Liver (tissue), 9 donors: Measurements from ENCODE around the gene PKP4. TPM values are rescaled to one million over a fixed set of nuclear protein-coding genes. Genes with fewer than 3 reads are reported as not detected.

Source experiments
- DNase-seq: peaks from one replicate; pipeline ENCODE4 v3.0.0-alpha.2; 2017; ENCODE audit warnings: low spot score
- H3K27ac ChIP-seq, 2 donors: one replicate each; pipeline ENCODE4 v1.7.0; 2013; ENCODE audit warnings: inconsistent platforms in 2 of 2, low read length in 2 of 2, control low read depth in 1 of 2, low read depth in 1 of 2, mild to moderate bottlenecking in 1 of 2
- H3K27me3 ChIP-seq, 4 donors: one replicate each; pipeline versions ENCODE4 v1.6.1 to v1.7.0; 2013; ENCODE audit warnings: low read length in 3 of 4, inconsistent platforms in 1 of 4, mild to moderate bottlenecking in 1 of 4, moderate library complexity in 1 of 4; ENCODE audit not compliant: control insufficient read depth in 4 of 4, insufficient read depth in 4 of 4
- H3K36me3 ChIP-seq, 4 donors: one replicate each; pipeline versions ENCODE4 v1.6.1 to v1.7.0; 2013; ENCODE audit warnings: low read length in 3 of 4, mild to moderate bottlenecking in 3 of 4, low read depth in 1 of 4, moderate library complexity in 1 of 4; ENCODE audit not compliant: control insufficient read depth in 4 of 4, insufficient read depth in 3 of 4
- H3K4me1 ChIP-seq, 4 donors: one replicate each; pipeline versions ENCODE4 v1.6.1 to v1.7.0; 2013; ENCODE audit warnings: low read length in 3 of 4, mild to moderate bottlenecking in 3 of 4, moderate library complexity in 1 of 4; ENCODE audit not compliant: control insufficient read depth in 4 of 4, insufficient read depth in 4 of 4
- H3K4me3 ChIP-seq, 3 donors: one replicate each; pipeline versions ENCODE4 v1.6.1 to v1.7.0; 2013; ENCODE audit warnings: low read length in 3 of 3, control low read depth in 1 of 3, low read depth in 1 of 3, mild to moderate bottlenecking in 1 of 3
- H3K9ac ChIP-seq, 2 donors: one replicate each; pipeline ENCODE4 v1.7.0; 2013; ENCODE audit warnings: low read length in 2 of 2, mild to moderate bottlenecking in 2 of 2, moderate library complexity in 2 of 2, control low read depth in 1 of 2, low read depth in 1 of 2
- H3K9me3 ChIP-seq, 4 donors: one replicate each; pipeline versions ENCODE4 v1.6.1 to v1.7.0; 2013; ENCODE audit warnings: low read length in 3 of 4; ENCODE audit not compliant: control insufficient read depth in 4 of 4
- FOXA1 ChIP-seq: IDR thresholded peaks from 2 replicates; pipeline ENCODE4 v1.6.1; 2016; ENCODE audit warnings: antibody characterized with exemption
- FOXA2 ChIP-seq: IDR thresholded peaks from 2 replicates; pipeline ENCODE4 v1.6.1; 2016; ENCODE audit warnings: antibody characterized with exemption
- GABPA ChIP-seq, 2 donors: IDR thresholded peaks in 1 of 2; conservative IDR thresholded peaks in 1 of 2; 2 replicates each; pipeline ENCODE4 v1.6.1; 2016; ENCODE audit warnings: antibody characterized with exemption in 2 of 2, mild to moderate bottlenecking in 1 of 2, moderate library complexity in 1 of 2
- HNF4A ChIP-seq, 2 donors: conservative IDR thresholded peaks; 2 replicates each; pipeline ENCODE4 v1.6.1; 2016; ENCODE audit warnings: antibody characterized with exemption in 2 of 2, mild to moderate bottlenecking in 2 of 2
- JUND ChIP-seq, 2 donors: IDR thresholded peaks; 2 replicates each; pipeline ENCODE4 v1.6.1; 2016; ENCODE audit warnings: antibody characterized with exemption in 2 of 2
- NR2F2 ChIP-seq: IDR thresholded peaks from 2 replicates; pipeline ENCODE4 v1.6.1; 2016; ENCODE audit warnings: antibody characterized with exemption
- RAD21 ChIP-seq, 2 donors: IDR thresholded peaks; 2 replicates each; pipeline ENCODE4 v1.6.1; 2016; ENCODE audit warnings: antibody characterized with exemption in 2 of 2, mild to moderate bottlenecking in 2 of 2
- RXRA ChIP-seq, 2 donors: IDR thresholded peaks; 2 replicates each; pipeline ENCODE4 v1.6.1; 2017 to 2018; ENCODE audit warnings: antibody characterized with exemption in 2 of 2, mild to moderate bottlenecking in 1 of 2
- SP1 ChIP-seq: IDR thresholded peaks from 2 replicates; pipeline ENCODE4 v1.6.1; 2018; ENCODE audit warnings: antibody characterized with exemption, mild to moderate bottlenecking
- TAF1 ChIP-seq: conservative IDR thresholded peaks from 2 replicates; pipeline ENCODE4 v1.6.1; 2016; ENCODE audit warnings: antibody characterized with exemption, mild to moderate bottlenecking
- YY1 ChIP-seq: IDR thresholded peaks from 2 replicates; pipeline ENCODE4 v1.6.1; 2016; ENCODE audit warnings: antibody characterized with exemption, mild to moderate bottlenecking
- WGBS: extraction: QIAGEN DNeasy Blood & Tissue Kit; methylation state at CpG from one replicate; pipeline ENCODE4 v1.1.7; 2013; 5-methylcytosine and 5-hydroxymethylcytosine counted together
- polyA plus RNA-seq, 2 donors: library from polyadenylated mRNA; stranded (reverse) in 1 of 2; unstranded in 1 of 2; fragments of 200-250 nt in 1 of 2; fragments of >200 nt in 1 of 2; fragmentation: Nextera tagmentation in 1 of 2; extraction: Ambion mirVana in 1 of 2; gene quantifications; one replicate each; pipeline versions ENCODE4 v1.2.1 to v1.2.3, GENCODE V29; 2013 to 2015
- total RNA-seq, 2 donors: library from RNA; depleted of rRNA; stranded (reverse); fragments of >200 nt; gene quantifications; one replicate each; pipeline ENCODE4 v1.2.3, GENCODE V29; 2014
- TF ChIP-seq, protein P1 (sequence below): IDR thresholded peaks from 2 replicates; pipeline ENCODE4 v1.6.1; 2016; ENCODE audit warnings: antibody characterized with exemption
- TF ChIP-seq, protein P2 (sequence below): IDR thresholded peaks from 2 replicates; pipeline ENCODE4 v1.6.1; 2016; ENCODE audit warnings: antibody characterized with exemption
- TF ChIP-seq, protein P3 (sequence below): fragments of 150-350 bp; IDR thresholded peaks from 2 replicates; pipeline ENCODE4 v1.5.1; 2017; ENCODE audit warnings: improper control_type of control experiment, low read depth, low read length; ENCODE audit not compliant: missing input control
- TF ChIP-seq, protein P4 (sequence below): IDR thresholded peaks from 2 replicates; pipeline ENCODE4 v1.6.1; 2016; ENCODE audit warnings: antibody characterized with exemption, mild to moderate bottlenecking
- donor health status: healthy.
- donor health status: healthy.
- donor health status: healthy.
- donor health status: healthy.
- donor health status: healthy.

The PKP4 gene
- total and polyA plus RNA-seq, 4 donors = 7.7 to 33.8 (median 19.0) TPM

DNA sequence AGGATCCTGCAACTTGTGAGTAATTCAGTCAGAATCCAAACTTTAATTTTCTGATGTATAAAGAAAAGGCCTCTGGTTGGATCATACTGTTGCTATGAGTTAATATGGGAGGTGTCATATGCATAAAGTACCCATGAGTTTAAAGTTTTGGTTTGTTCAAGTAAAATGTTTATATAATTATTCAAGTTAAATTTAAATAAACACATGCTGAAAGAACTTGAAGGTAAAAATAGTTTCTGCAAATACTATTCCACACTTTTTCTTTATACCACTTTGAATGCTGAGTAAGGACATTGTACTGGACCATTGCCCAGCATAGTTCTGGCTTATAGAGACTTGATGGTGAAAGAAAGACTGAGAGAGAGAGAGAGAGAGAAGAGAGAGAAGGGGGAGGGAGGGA, 30.7 kb downstream of the PKP4 start:
- no peaks in the 10 kb centered on the region for H3K27me3 ChIP-seq
- no peak overlapping the region for H3K4me3 ChIP-seq
- no peak overlapping the region for H3K9ac ChIP-seq
- H3K27ac ChIP-seq = no peak overlapping the region
- no peaks in the 10 kb centered on the region for H3K36me3 ChIP-seq
- TF ChIP-seq YY1 = no peak
- TF ChIP-seq, protein P1, sequence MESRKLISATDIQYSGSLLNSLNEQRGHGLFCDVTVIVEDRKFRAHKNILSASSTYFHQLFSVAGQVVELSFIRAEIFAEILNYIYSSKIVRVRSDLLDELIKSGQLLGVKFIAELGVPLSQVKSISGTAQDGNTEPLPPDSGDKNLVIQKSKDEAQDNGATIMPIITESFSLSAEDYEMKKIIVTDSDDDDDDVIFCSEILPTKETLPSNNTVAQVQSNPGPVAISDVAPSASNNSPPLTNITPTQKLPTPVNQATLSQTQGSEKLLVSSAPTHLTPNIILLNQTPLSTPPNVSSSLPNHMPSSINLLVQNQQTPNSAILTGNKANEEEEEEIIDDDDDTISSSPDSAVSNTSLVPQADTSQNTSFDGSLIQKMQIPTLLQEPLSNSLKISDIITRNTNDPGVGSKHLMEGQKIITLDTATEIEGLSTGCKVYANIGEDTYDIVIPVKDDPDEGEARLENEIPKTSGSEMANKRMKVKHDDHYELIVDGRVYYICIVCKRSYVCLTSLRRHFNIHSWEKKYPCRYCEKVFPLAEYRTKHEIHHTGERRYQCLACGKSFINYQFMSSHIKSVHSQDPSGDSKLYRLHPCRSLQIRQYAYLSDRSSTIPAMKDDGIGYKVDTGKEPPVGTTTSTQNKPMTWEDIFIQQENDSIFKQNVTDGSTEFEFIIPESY = no peak
- peak in 1 of 2 donors; percentile 19 for TF ChIP-seq RAD21 (IDR thresholded peaks at IDR 0.05)
- no peak for TF ChIP-seq FOXA2
- no peaks in the 10 kb centered on the region for H3K9me3 ChIP-seq
- H3K4me1 ChIP-seq = peaks cover 0 to 5% (median 1%) of the 10 kb centered on the region in 4 donors
- no peak for DNase-seq

DNA sequence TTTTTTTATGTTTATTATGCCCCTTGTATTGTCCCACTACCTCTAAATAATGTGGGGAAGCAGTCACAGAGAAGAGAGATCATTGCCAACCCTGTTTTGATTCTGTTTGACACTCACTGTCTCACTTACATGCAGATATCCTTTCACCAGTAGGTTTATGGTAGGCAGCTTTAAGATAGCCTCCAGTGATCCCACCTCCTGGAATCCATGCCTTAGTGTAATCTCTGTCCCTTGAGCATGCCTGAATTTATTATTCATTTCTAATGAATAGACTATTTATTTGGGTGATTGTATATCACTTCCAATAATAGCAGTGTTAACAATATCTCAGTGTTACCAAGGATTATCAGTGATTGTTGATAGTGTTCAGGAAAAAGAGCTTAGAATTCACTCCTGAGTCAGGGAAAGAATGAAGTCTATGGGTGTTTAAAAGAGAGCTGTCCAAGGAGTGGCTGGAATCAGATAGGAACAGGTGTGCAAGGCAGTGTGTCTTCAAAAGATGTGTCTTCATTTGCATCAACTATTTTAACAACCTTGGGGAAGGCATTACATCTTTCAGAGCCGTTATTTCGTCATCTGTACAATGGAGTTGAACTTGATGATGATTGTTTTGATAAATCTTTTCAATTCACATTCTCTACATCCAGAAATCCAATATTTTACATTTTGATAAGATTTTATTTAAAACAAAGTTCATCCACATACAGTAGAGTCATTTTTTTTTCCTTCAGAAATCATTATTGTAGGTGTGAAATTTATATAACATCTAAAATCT, 31.9 kb downstream of the PKP4 start:
- TF ChIP-seq, protein P2, sequence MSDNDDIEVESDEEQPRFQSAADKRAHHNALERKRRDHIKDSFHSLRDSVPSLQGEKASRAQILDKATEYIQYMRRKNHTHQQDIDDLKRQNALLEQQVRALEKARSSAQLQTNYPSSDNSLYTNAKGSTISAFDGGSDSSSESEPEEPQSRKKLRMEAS = no peak
- TF ChIP-seq NR2F2 (no peak), FOXA2 (no peak), GABPA (IDR thresholded peaks at IDR 0.05 in 1 of 2, conservative IDR thresholded peaks at IDR 0.05 in 1 of 2) (no peak), SP1 (no peak), FOXA1 (no peak)
- Histone ChIP-seq H3K9ac (no peak overlapping the region), H3K4me1 (peaks cover 0 to 5% (median 1%) of the 10 kb centered on the region in 4 donors), H3K9me3 (no peaks in the 10 kb centered on the region), H3K27me3 (no peaks in the 10 kb centered on the region), H3K36me3 (no peaks in the 10 kb centered on the region), H3K27ac (no peak overlapping the region), H3K4me3 (no peak overlapping the region)
- WGBS = 85% methylated on average over 2 of the region's 2 CpGs
- no peak for DNase-seq

DNA sequence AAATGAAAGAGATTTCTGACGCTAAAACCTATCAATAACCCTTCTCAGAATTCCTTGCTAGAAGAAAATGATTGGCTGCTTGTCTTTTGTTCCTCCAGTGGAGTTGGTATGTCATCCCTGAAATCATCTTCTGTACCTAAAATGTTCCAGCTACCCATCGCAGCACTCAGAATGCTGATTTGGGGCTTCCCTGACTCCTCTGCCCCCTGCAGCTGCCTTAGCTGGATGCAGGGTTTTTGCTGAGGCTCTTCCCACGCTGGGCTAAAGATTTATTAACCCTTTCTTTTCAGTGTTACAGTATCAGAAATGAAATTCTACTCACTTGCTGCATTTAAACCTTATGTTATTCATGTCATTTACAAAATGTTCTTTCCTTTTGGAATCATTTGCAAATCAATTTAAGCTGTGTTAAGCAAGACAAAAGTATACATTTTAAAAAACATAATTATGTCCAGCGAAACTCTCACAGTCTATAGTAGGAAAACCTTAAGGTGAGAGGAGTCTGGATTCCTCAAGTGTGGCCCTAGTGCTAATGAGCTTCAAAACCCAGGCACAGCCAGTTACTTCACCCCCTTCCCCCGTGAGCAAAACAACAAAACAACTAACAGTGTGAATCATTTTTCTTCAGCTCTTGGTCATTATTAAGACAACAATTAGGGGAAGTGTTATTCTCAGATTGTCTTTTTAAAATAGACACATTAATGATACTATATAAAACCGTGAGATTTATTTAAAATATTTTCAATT, 32.8 kb downstream of the PKP4 start:
- Histone ChIP-seq H3K9ac (no peak overlapping the region), H3K36me3 (no peaks in the 10 kb centered on the region), H3K9me3 (no peaks in the 10 kb centered on the region), H3K4me3 (no peak overlapping the region), H3K27ac (no peak overlapping the region), H3K4me1 (peaks cover 0 to 5% (median 1%) of the 10 kb centered on the region in 4 donors), H3K27me3 (no peaks in the 10 kb centered on the region)
- 70% methylated on average over 6 of the region's 6 CpGs for WGBS
- no peak for TF ChIP-seq HNF4A (conservative IDR thresholded peaks at IDR 0.05)
- TF ChIP-seq, protein P3, sequence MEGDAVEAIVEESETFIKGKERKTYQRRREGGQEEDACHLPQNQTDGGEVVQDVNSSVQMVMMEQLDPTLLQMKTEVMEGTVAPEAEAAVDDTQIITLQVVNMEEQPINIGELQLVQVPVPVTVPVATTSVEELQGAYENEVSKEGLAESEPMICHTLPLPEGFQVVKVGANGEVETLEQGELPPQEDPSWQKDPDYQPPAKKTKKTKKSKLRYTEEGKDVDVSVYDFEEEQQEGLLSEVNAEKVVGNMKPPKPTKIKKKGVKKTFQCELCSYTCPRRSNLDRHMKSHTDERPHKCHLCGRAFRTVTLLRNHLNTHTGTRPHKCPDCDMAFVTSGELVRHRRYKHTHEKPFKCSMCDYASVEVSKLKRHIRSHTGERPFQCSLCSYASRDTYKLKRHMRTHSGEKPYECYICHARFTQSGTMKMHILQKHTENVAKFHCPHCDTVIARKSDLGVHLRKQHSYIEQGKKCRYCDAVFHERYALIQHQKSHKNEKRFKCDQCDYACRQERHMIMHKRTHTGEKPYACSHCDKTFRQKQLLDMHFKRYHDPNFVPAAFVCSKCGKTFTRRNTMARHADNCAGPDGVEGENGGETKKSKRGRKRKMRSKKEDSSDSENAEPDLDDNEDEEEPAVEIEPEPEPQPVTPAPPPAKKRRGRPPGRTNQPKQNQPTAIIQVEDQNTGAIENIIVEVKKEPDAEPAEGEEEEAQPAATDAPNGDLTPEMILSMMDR = no peak
- TF ChIP-seq, protein P2 = no peak
- TF ChIP-seq, protein P4, sequence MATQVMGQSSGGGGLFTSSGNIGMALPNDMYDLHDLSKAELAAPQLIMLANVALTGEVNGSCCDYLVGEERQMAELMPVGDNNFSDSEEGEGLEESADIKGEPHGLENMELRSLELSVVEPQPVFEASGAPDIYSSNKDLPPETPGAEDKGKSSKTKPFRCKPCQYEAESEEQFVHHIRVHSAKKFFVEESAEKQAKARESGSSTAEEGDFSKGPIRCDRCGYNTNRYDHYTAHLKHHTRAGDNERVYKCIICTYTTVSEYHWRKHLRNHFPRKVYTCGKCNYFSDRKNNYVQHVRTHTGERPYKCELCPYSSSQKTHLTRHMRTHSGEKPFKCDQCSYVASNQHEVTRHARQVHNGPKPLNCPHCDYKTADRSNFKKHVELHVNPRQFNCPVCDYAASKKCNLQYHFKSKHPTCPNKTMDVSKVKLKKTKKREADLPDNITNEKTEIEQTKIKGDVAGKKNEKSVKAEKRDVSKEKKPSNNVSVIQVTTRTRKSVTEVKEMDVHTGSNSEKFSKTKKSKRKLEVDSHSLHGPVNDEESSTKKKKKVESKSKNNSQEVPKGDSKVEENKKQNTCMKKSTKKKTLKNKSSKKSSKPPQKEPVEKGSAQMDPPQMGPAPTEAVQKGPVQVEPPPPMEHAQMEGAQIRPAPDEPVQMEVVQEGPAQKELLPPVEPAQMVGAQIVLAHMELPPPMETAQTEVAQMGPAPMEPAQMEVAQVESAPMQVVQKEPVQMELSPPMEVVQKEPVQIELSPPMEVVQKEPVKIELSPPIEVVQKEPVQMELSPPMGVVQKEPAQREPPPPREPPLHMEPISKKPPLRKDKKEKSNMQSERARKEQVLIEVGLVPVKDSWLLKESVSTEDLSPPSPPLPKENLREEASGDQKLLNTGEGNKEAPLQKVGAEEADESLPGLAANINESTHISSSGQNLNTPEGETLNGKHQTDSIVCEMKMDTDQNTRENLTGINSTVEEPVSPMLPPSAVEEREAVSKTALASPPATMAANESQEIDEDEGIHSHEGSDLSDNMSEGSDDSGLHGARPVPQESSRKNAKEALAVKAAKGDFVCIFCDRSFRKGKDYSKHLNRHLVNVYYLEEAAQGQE = no peak
- TF ChIP-seq YY1 = no peak
- TF ChIP-seq JUND (IDR thresholded peaks at IDR 0.05) = no peak
- no peak for TF ChIP-seq FOXA2
- TF ChIP-seq RXRA (IDR thresholded peaks at IDR 0.05) = no peak
- TF ChIP-seq TAF1 = no peak
- DNase-seq = no peak
